ENCODE results near the gene BCR. TPM values are rescaled to one million over a fixed set of nuclear protein-coding genes. Genes with fewer than 3 reads are reported as not detected.
A peak's percentile ranks its signal among the peaks of the same experiment; 100 is the strongest.

Gene BCR
- total RNA-seq, 1 donor from 2014 or later: 92.6 TPM

DNA sequence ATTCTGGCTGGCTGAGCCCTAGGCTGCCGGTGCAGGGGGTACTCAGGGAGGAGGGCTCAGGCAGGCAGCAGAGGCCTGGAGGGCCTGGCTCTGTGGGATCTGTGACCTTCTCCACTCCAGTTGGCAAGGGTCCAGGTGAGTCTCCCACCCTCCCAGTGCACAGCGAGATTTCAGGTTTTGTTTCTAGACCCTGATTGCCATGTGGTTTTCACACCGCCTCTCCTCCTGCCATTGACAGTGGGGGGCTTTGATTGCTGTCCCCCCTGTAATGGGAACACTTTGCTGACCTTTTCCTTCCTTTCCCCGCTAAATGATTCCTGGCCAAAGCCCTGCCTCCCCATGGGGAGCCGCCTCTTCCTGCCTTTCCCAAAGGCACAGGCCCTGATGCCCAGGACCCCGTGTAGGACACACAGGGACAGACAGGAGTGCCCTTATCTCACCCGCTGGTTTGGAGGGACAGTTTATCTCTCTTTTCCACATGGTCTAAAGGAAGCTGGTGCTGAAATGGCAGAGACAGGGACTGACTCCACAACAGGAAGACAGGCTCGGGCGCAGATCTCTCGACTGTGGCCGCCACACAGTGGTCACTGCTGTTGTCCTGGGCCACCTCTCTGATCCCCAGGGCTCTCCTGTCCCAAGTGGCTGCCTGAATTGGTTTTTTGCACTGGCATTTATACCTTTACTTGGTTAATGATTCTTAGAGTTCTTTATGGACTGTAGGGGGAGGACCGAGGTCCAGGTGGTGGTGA lies 43.4 kb downstream of the BCR start:
- Mint-ChIP-seq H3K27ac (ENCODE audit: unreplicated experiment) (peak overlapping the region; percentile 90), H3K27me3 (ENCODE audit: unreplicated experiment) (peaks cover 7% of the 10 kb centered on the region), H3K4me3 (ENCODE audit: unreplicated experiment) (peak overlapping the region; percentile 39)

DNA sequence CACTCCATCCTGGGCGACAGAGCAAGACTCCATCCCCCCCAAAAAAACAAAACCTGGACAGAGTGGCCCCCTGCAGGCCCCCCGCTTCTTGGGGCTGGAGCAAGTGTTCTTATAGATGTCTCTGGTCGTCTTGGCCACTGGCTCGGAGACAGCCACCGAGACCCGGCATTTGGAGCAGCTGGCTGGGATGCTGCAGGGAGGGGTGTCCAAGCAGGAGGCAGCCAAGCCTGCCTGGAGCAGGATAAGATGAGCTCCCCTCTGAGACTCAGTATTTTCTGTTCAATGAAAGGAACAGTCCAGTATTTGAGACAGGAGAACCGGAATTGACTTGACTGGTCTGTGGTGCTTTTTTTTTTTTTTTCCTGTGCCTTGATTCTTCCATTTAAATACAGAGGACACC lies 44.5 kb downstream of the BCR start:
- Mint-ChIP-seq H3K36me3 (ENCODE audit: low read depth, unreplicated experiment) (peaks cover 19% of the 10 kb centered on the region), H3K27me3 (ENCODE audit: unreplicated experiment) (peaks cover 7% of the 10 kb centered on the region), H3K27ac (ENCODE audit: unreplicated experiment) (peak overlapping the region; percentile 21), H3K4me3 (ENCODE audit: unreplicated experiment) (no peak overlapping the region), H3K4me1 (ENCODE audit: unreplicated experiment) (peaks cover 67% of the 10 kb centered on the region), H3K9me3 (ENCODE audit: unreplicated experiment) (no peaks in the 10 kb centered on the region)
- TF ChIP-seq, protein P1, sequence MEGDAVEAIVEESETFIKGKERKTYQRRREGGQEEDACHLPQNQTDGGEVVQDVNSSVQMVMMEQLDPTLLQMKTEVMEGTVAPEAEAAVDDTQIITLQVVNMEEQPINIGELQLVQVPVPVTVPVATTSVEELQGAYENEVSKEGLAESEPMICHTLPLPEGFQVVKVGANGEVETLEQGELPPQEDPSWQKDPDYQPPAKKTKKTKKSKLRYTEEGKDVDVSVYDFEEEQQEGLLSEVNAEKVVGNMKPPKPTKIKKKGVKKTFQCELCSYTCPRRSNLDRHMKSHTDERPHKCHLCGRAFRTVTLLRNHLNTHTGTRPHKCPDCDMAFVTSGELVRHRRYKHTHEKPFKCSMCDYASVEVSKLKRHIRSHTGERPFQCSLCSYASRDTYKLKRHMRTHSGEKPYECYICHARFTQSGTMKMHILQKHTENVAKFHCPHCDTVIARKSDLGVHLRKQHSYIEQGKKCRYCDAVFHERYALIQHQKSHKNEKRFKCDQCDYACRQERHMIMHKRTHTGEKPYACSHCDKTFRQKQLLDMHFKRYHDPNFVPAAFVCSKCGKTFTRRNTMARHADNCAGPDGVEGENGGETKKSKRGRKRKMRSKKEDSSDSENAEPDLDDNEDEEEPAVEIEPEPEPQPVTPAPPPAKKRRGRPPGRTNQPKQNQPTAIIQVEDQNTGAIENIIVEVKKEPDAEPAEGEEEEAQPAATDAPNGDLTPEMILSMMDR (IDR thresholded peaks at IDR 0.05; ENCODE audit: unreplicated experiment): no peak
- no peak for DNase-seq (ENCODE audit: low spot score)

More for the DNA sequence above, 43.4 kb downstream of the BCR start:
- Mint-ChIP-seq H3K9me3 (ENCODE audit: unreplicated experiment) (no peaks in the 10 kb centered on the region), H3K4me1 (ENCODE audit: unreplicated experiment) (peaks cover 76% of the 10 kb centered on the region), H3K36me3 (ENCODE audit: low read depth, unreplicated experiment) (peaks cover 13% of the 10 kb centered on the region)
- TF ChIP-seq, protein P1 (IDR thresholded peaks at IDR 0.05; ENCODE audit: unreplicated experiment): no peak
- peak; percentile 39 for DNase-seq (ENCODE audit: low spot score)

DNA sequence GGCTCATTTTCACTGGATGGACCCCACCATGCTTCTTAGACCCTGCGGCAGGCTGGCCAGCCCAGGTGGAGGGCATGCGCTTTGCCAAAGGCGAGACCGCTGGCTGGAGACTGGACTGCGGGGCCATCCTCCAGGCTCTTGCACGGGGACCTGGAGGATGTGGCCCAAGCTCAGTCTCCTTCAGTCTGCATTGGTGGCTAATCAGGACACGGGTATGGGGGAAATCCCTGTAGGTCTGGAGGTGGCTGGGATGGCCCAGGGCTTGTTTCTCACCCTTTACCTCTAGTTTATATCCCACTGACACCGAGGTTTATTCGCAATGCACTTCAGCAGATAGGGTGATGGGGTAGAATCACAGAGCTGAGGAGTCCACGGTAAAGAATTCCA lies 45.0 kb downstream of the BCR start:
- no peak overlapping the region for H3K4me3 Mint-ChIP-seq (ENCODE audit: unreplicated experiment)
- peak overlapping the region; percentile 21 for H3K27ac Mint-ChIP-seq (ENCODE audit: unreplicated experiment)
- no peaks in the 10 kb centered on the region for H3K9me3 Mint-ChIP-seq (ENCODE audit: unreplicated experiment)
- TF ChIP-seq, protein P1 (IDR thresholded peaks at IDR 0.05; ENCODE audit: unreplicated experiment): no peak
- peaks cover 67% of the 10 kb centered on the region for H3K4me1 Mint-ChIP-seq (ENCODE audit: unreplicated experiment)
- peaks cover 22% of the 10 kb centered on the region for H3K36me3 Mint-ChIP-seq (ENCODE audit: low read depth, unreplicated experiment)
- peaks cover 7% of the 10 kb centered on the region for H3K27me3 Mint-ChIP-seq (ENCODE audit: unreplicated experiment)
- no peak for DNase-seq (ENCODE audit: low spot score)

DNA sequence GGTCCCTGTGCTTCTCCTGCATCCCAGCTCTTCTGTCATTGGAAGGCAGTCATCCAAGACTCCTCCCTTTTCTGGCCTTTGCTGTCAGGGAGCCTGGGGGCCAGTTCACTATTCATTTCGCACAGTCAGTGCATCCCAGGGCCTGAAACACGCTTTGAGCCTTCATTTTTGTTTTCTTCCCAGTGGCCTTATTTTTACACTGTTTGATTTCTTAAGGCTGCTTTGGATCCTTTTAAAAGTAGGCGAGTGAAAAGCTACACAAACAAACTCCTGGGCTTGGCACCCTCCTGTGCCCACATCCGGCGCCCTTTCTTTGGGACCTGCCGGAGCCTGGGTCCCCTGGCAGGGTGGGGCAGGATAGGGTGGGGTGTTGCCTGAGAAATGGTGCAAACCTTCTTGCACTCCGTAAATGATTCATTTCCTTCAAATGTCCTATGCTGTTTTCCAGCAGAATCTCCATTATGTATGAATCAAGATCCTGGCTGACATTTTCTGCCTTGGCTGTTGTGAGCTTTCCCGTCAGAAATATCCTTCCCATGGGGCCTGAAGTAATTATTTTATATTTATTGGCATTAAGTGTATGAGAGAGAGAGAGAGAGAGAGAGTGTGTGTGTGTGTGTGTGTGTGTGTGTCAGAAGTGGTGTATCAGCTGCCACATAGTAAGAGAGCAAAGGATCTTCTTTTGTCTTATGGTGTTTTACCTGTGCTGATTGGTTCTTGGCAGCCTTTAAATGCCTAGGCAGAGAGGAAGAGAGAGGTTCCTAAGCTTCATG lies 45.6 kb downstream of the BCR start:
- Mint-ChIP-seq H3K4me3 (ENCODE audit: unreplicated experiment) (no peak overlapping the region), H3K27ac (ENCODE audit: unreplicated experiment) (peak overlapping the region; percentile 22), H3K4me1 (ENCODE audit: unreplicated experiment) (peaks cover 67% of the 10 kb centered on the region), H3K36me3 (ENCODE audit: low read depth, unreplicated experiment) (peaks cover 22% of the 10 kb centered on the region), H3K27me3 (ENCODE audit: unreplicated experiment) (peaks cover 6% of the 10 kb centered on the region), H3K9me3 (ENCODE audit: unreplicated experiment) (no peaks in the 10 kb centered on the region)
- TF ChIP-seq, protein P1 (IDR thresholded peaks at IDR 0.05; ENCODE audit: unreplicated experiment): no peak
- no peak for DNase-seq (ENCODE audit: low spot score)

DNA sequence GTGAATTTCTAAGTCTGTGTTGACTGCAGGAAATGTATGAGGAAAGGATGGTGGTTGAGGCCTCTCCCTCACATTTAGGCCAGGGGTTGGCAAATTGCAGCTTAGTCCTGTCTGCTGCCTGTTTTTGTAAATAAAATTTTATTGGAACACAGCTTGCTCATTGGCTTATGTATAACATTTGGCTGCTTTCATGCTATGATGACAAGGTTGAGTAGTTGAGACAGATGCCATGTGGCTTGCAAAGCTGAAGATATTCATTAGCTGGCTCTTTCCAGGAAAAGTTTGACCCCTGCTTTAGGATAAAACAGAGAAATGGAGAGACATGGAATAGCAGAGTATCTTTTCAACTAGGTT lies 46.2 kb downstream of the BCR start:
- H3K9me3 Mint-ChIP-seq (ENCODE audit: unreplicated experiment): no peaks in the 10 kb centered on the region
- H3K36me3 Mint-ChIP-seq (ENCODE audit: low read depth, unreplicated experiment): peaks cover 22% of the 10 kb centered on the region
- no peak overlapping the region for H3K4me3 Mint-ChIP-seq (ENCODE audit: unreplicated experiment)
- H3K4me1 Mint-ChIP-seq (ENCODE audit: unreplicated experiment): peaks cover 63% of the 10 kb centered on the region
- TF ChIP-seq, protein P1 (IDR thresholded peaks at IDR 0.05; ENCODE audit: unreplicated experiment): no peak
- peak overlapping the region; percentile 22 for H3K27ac Mint-ChIP-seq (ENCODE audit: unreplicated experiment)
- DNase-seq (ENCODE audit: low spot score): no peak
- peaks cover 5% of the 10 kb centered on the region for H3K27me3 Mint-ChIP-seq (ENCODE audit: unreplicated experiment)

Measured in endothelial cell (in vitro differentiated cells).